Transverse colon (tissue), 3 donors: Measurements from ENCODE around the gene WIZ.

ENCODE experiments used
- CTCF ChIP-seq, 5 experiments: fragments of 200-600 bp in 3 of 5; fragments of 450-650 bp in 2 of 5; sonication (generic) in 3 of 5; IDR thresholded peaks; 1 replicate in 2 of 5; 2 replicates in 3 of 5; pipeline ENCODE4 v1.5.1; 2016 to 2017; ENCODE audit warnings: antibody characterized with exemption in 5 of 5, inconsistent platforms in 3 of 5, mild to moderate bottlenecking in 2 of 5, moderate library complexity in 1 of 5
- EP300 ChIP-seq: sonication (generic); formaldehyde crosslinking; IDR thresholded peaks from one replicate; pipeline ENCODE4 v1.6.1; 2017; ENCODE audit warnings: antibody characterized with exemption, low read depth
- POLR2A ChIP-seq: fragments of 450-650 bp; IDR thresholded peaks from one replicate; pipeline ENCODE4 v1.6.1; 2016; ENCODE audit warnings: antibody characterized with exemption, mild to moderate bottlenecking, moderate library complexity

GRCh38 chr19:15421136-15421695 is 28.5 kb downstream of the WIZ start:
- TF ChIP-seq EP300, result no peak
- TF ChIP-seq CTCF (IDR thresholded peaks at IDR 0.05), result no peak
- no peak for TF ChIP-seq POLR2A
